H1 (cell line): ENCODE data around the gene MANSC1. TPM values are rescaled to one million over a fixed set of nuclear protein-coding genes. Genes with fewer than 3 reads are reported as not detected.

ENCODE experiments used
- CTCF ChIA-PET: fragments of 300-600 bp; sonication (Branson Sonifier 250); formaldehyde crosslinking; loops from one replicate; lab custom pipeline; 2021; ENCODE audit not compliant: partially characterized antibody; lab: Charles Lee
- POLR2A ChIA-PET: fragments of 300-600 bp; sonication (Branson Sonifier 250); formaldehyde crosslinking; loops from one replicate; lab custom pipeline; 2021; ENCODE audit warnings: inconsistent platforms; ENCODE audit not compliant: partially characterized antibody; lab: Charles Lee
- DNase-seq, 2 experiments: peaks; one replicate each; pipeline versions ENCODE4 v3.0.0 to v3.0.0-alpha.2; 2010 to 2022; ENCODE audit warnings: low spot score in 2 of 2, low read depth in 1 of 2, mixed read lengths in 1 of 2
- FAIRE-seq: peaks from 2 replicates; lab custom pipeline; 2011; peaks lifted over from hg19 to GRCh38; lab: Jason Lieb, UNC
- H2AFZ ChIP-seq: 2 replicates; pipeline ENCODE4 v1.8.1; 2012; ENCODE audit warnings: low read length, inconsistent platforms
- H2AK5ac ChIP-seq: 2 replicates; pipeline ENCODE4 v1.6.1; 2013; ENCODE audit warnings: low read depth, low read length
- H2BK120ac ChIP-seq: replicated peaks from 2 replicates; pipeline ENCODE3; 2013; ENCODE audit warnings: low read depth, low read length, inconsistent platforms
- H2BK12ac ChIP-seq: 2 replicates; pipeline ENCODE4 v1.6.1; 2013; ENCODE audit warnings: low read depth, low read length
- H2BK15ac ChIP-seq: 2 replicates; pipeline ENCODE4 v1.6.1; 2013; ENCODE audit warnings: low read length
- H2BK20ac ChIP-seq: 2 replicates; pipeline ENCODE4 v1.6.1; 2013; ENCODE audit warnings: low read length
- H2BK5ac ChIP-seq: 2 replicates; pipeline ENCODE4 v1.6.1; 2013; ENCODE audit warnings: low read depth, low read length
- H3K14ac ChIP-seq: 2 replicates; pipeline ENCODE4 v1.6.1; 2013; ENCODE audit warnings: inconsistent platforms; ENCODE audit not compliant: insufficient read length
- H3K18ac ChIP-seq: 2 replicates; pipeline ENCODE4 v1.6.1; 2013; ENCODE audit warnings: low read length; ENCODE audit errors: extremely low read depth
- H3K23ac ChIP-seq: 2 replicates; pipeline ENCODE4 v1.6.1; 2013; ENCODE audit warnings: inconsistent platforms; ENCODE audit not compliant: insufficient read length
- H3K23me2 ChIP-seq: 2 replicates; pipeline ENCODE4 v1.6.1; 2013; ENCODE audit warnings: low read depth, low read length
- H3K27ac ChIP-seq: 2 replicates; pipeline ENCODE4 v1.6.1; 2011; ENCODE audit warnings: low read depth, low read length, inconsistent platforms
- H3K27me3 ChIP-seq, 4 experiments: replicated peaks in 1 of 4; 1 replicate in 1 of 4; 2 replicates in 3 of 4; pipeline versions ENCODE4 v1.6.1 to v1.8.1; 2011 to 2013; ENCODE audit warnings: low read length in 3 of 4, mild to moderate bottlenecking in 3 of 4, inconsistent platforms in 2 of 4, mixed read lengths in 2 of 4, moderate library complexity in 1 of 4; ENCODE audit not compliant: control insufficient read depth in 3 of 4, insufficient read depth in 3 of 4; ENCODE audit errors: extremely low read depth in 1 of 4
- H3K36me3 ChIP-seq, 4 experiments: 2 replicates each; pipeline versions ENCODE4 v1.6.1 to v1.8.1; 2011 to 2013; ENCODE audit warnings: mild to moderate bottlenecking in 4 of 4, low read length in 3 of 4, moderate library complexity in 2 of 4, control low read depth in 1 of 4, inconsistent platforms in 1 of 4; ENCODE audit not compliant: insufficient read depth in 4 of 4, control insufficient read depth in 2 of 4
- H3K4ac ChIP-seq: replicated peaks from 2 replicates; pipeline ENCODE3; 2013; ENCODE audit warnings: low read length, low read depth, mixed read lengths, inconsistent platforms; ENCODE audit not compliant: insufficient read length
- H3K4me1 ChIP-seq, 4 experiments: replicated peaks in 1 of 4; 1 replicate in 1 of 4; 2 replicates in 3 of 4; pipeline versions ENCODE4 v1.6.1 to v1.8.1; 2011 to 2013; ENCODE audit warnings: low read length in 3 of 4, inconsistent platforms in 2 of 4, mixed read lengths in 1 of 4; ENCODE audit not compliant: insufficient read depth in 4 of 4, control insufficient read depth in 3 of 4
- H3K4me2 ChIP-seq, 2 experiments: 2 replicates each; pipeline versions ENCODE4 v1.6.1 to v1.8.1; 2011 to 2013; ENCODE audit warnings: low read depth in 2 of 2, low read length in 2 of 2, control low read depth in 1 of 2, inconsistent platforms in 1 of 2, mild to moderate bottlenecking in 1 of 2; ENCODE audit not compliant: insufficient read depth in 1 of 2
- H3K4me3 ChIP-seq, 4 experiments: fragments of 200-600, 300-600 bp in 1 of 4; sonication (generic), shearing (Covaris generic), sonication (Bioruptor Twin) in 1 of 4; 2 replicates each; pipeline versions ENCODE4 v1.5.1 to v1.8.1; 2011 to 2016; ENCODE audit warnings: low read length in 4 of 4, low read depth in 3 of 4, control low read depth in 2 of 4, inconsistent platforms in 2 of 4, mild to moderate bottlenecking in 2 of 4, mixed read lengths in 1 of 4, moderate library complexity in 1 of 4; ENCODE audit not compliant: insufficient read depth in 2 of 4; ENCODE audit errors: extremely low read depth in 1 of 4
- H3K56ac ChIP-seq: replicated peaks from 2 replicates; pipeline ENCODE3; 2013; ENCODE audit warnings: low read depth, mild to moderate bottlenecking, mixed read lengths, low read length, inconsistent platforms; ENCODE audit not compliant: insufficient read length
- H3K79me1 ChIP-seq: 2 replicates; pipeline ENCODE4 v1.6.1; 2013; ENCODE audit warnings: low read depth, low read length, control low read depth
- H3K79me2 ChIP-seq, 2 experiments: 2 replicates each; pipeline versions ENCODE4 v1.6.1 to v1.8.1; 2012 to 2013; ENCODE audit warnings: low read length in 2 of 2, mild to moderate bottlenecking in 2 of 2, inconsistent platforms in 1 of 2; ENCODE audit not compliant: insufficient read depth in 2 of 2, control insufficient read depth in 1 of 2
- H3K9ac ChIP-seq, 4 experiments: replicated peaks in 1 of 4; 1 replicate in 1 of 4; 2 replicates in 3 of 4; pipeline versions ENCODE4 v1.6.1 to v1.8.1; 2011 to 2013; ENCODE audit warnings: low read depth in 3 of 4, low read length in 3 of 4, control low read depth in 2 of 4, mild to moderate bottlenecking in 2 of 4, moderate library complexity in 2 of 4, inconsistent platforms in 1 of 4; ENCODE audit errors: extremely low read depth in 1 of 4
- H3K9me3 ChIP-seq, 2 experiments: 2 replicates each; pipeline versions ENCODE4 v1.6.1 to v1.8.1; 2012 to 2013; ENCODE audit warnings: mild to moderate bottlenecking in 2 of 2, moderate library complexity in 2 of 2, control low read depth in 1 of 2, inconsistent platforms in 1 of 2, low read depth in 1 of 2, low read length in 1 of 2, mixed read lengths in 1 of 2; ENCODE audit not compliant: insufficient read depth in 2 of 2
- H4K20me1 ChIP-seq, 2 experiments: replicated peaks in 1 of 2; 2 replicates each; pipeline versions ENCODE3 to v1.8.1; 2011 to 2013; ENCODE audit warnings: inconsistent platforms in 2 of 2, low read length in 2 of 2, mild to moderate bottlenecking in 1 of 2; ENCODE audit not compliant: insufficient read depth in 2 of 2, control insufficient read depth in 1 of 2
- H4K5ac ChIP-seq: 2 replicates; pipeline ENCODE4 v1.6.1; 2013; ENCODE audit warnings: low read length, low read depth, mixed read lengths, inconsistent platforms; ENCODE audit not compliant: insufficient read length
- H4K8ac ChIP-seq: 2 replicates; pipeline ENCODE4 v1.8.0; 2013; ENCODE audit warnings: mild to moderate bottlenecking, moderate library complexity, low read length, inconsistent platforms; ENCODE audit not compliant: insufficient read depth; ENCODE audit errors: extremely low read depth
- H4K91ac ChIP-seq: replicated peaks from 2 replicates; pipeline ENCODE3; 2013; ENCODE audit warnings: low read length, mixed read lengths, inconsistent platforms; ENCODE audit not compliant: insufficient read length
- JUN ChIP-seq: IDR thresholded peaks from 2 replicates; pipeline ENCODE4 v1.6.1; 2011; ENCODE audit warnings: low read depth, mild to moderate bottlenecking, improper control_type of control experiment, low read length
- MAFK ChIP-seq: IDR thresholded peaks from 2 replicates; pipeline ENCODE4 v1.6.1; 2012; ENCODE audit warnings: low read depth, mild to moderate bottlenecking, improper control_type of control experiment, low read length
- POLR2A ChIP-seq, 2 experiments: IDR thresholded peaks; 1 replicate in 1 of 2; 2 replicates in 1 of 2; pipeline ENCODE4 v1.6.1; 2011; ENCODE audit warnings: low read depth in 2 of 2, low read length in 2 of 2, mild to moderate bottlenecking in 2 of 2; ENCODE audit errors: control extremely low read depth in 1 of 2
- SAP30 ChIP-seq: fragments of 300-600 bp; sonication (generic); IDR thresholded peaks from 2 replicates; pipeline ENCODE4 v1.7.1; 2012; ENCODE audit warnings: low read length, moderate library complexity, mild to moderate bottlenecking, inconsistent platforms; ENCODE audit not compliant: insufficient read depth, insufficient replicate concordance
- SIN3A ChIP-seq, 2 experiments: IDR thresholded peaks in 1 of 2; conservative IDR thresholded peaks in 1 of 2; 2 replicates each; pipeline ENCODE4 v1.6.1; 2011 to 2012; ENCODE audit warnings: low read length in 2 of 2, improper control_type of control experiment in 1 of 2, low read depth in 1 of 2, mild to moderate bottlenecking in 1 of 2
- WGBS, 2 experiments: shearing (Covaris generic) in 1 of 2; methylation state at CpG; one replicate each; pipeline versions ENCODE4 v1.1.6 to v1.1.7; 2013 to 2015; ENCODE audit warnings: low lambda C conversion rate in 2 of 2, mixed read lengths in 2 of 2, inconsistent platforms in 1 of 2, low coverage in 1 of 2, missing lambda C conversion rate in 1 of 2; ENCODE audit not compliant: insufficient replicate concordance in 2 of 2, insufficient coverage in 1 of 2, insufficient read length in 1 of 2; ENCODE audit errors: extremely low coverage in 1 of 2, missing lambda C conversion rate in 1 of 2; 5-methylcytosine and 5-hydroxymethylcytosine counted together
- polyA plus RNA-seq, 7 experiments: library from polyadenylated mRNA; depleted of rRNA in 3 of 7; stranded (reverse) in 5 of 7; unstranded in 2 of 7; fragments of >200 nt in 5 of 7; fragments of 200-250 nt in 2 of 7; gene quantifications; 1 replicate in 5 of 7; 2 replicates in 1 of 7; 4 replicates in 1 of 7; pipeline versions ENCODE4 v1.2.1 to v1.2.3, GENCODE V29; 2011 to 2013; ENCODE audit warnings: missing spikeins in 2 of 7, mixed read lengths in 2 of 7
- total RNA-seq: library from RNA; stranded (reverse); fragmentation: NEBNext Ultra II Directional; extraction: Animal tissue kit (Norgen Biotek cat#: 25700); gene quantifications from 2 replicates; pipeline ENCODE4 v1.2.1, GENCODE V29; 2021
- TF ChIP-seq, protein P1 (sequence below): IDR thresholded peaks from 2 replicates; pipeline ENCODE4 v1.6.1; 2012; ENCODE audit warnings: low read length, inconsistent platforms

The MANSC1 gene
- total and polyA plus RNA-seq, 2 of the 8 experiments (the other 6 are each of a cell fraction or from before 2014, with no cell fraction given), result 2.0 to 8.9 TPM

DNA sequence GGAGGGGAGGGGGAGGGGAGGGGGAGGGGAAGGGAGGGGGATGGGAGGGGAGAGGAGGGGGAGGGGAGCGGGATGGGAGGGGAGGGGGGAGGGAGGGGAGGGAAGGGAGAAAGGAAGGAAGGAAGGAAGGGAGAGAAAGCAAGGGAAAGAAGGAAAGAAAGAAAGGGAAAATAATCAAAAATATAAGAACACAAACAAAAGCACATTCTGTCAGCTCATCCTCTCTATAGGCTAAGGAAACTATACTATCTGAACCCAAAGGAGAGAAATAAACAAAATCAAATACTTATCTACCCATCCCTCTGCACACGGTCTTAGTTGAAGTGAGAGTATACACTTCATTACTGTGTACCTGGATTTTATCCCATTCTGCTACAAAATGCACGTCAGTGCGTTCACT lies 26.9 kb downstream of the MANSC1 start:
- Histone ChIP-seq H2BK12ac (no peak overlapping the region; the same call in 1 of the 2 replicates), H3K56ac (no peak overlapping the region), H3K4me1 (peaks cover 2 to 6% (median 3%) of the 10 kb centered on the region in 4 experiments; a peak in 4 of 7 replicates), H2AFZ (no peak overlapping the region), H3K9ac (no peak overlapping the region), H3K9me3 (no peaks in the 10 kb centered on the region), H3K4me3 (no peak overlapping the region), H3K23ac (no peak overlapping the region), H4K5ac (no peak overlapping the region), H2BK5ac (no peak overlapping the region), H3K14ac (no peak overlapping the region), H3K27ac (no peak overlapping the region)
- 67 to 79% methylated on average over 1 to 4 of the region's 4 CpGs for WGBS, 2 experiments
- no peak for DNase-seq
- TF ChIP-seq SAP30 (no peak), SIN3A (conservative IDR thresholded peaks at IDR 0.05 in 1 of 2, IDR thresholded peaks at IDR 0.05 in 1 of 2; ENCODE audit: low read depth in 1 of 2, low read length in 2 of 2) (no peak), MAFK (no peak), JUN (no peak), POLR2A (IDR thresholded peaks at IDR 0.05; ENCODE audit: control extremely low read depth in 1 of 2, low read depth in 2 of 2, low read length in 2 of 2) (no peak)
- TF ChIP-seq, protein P1, sequence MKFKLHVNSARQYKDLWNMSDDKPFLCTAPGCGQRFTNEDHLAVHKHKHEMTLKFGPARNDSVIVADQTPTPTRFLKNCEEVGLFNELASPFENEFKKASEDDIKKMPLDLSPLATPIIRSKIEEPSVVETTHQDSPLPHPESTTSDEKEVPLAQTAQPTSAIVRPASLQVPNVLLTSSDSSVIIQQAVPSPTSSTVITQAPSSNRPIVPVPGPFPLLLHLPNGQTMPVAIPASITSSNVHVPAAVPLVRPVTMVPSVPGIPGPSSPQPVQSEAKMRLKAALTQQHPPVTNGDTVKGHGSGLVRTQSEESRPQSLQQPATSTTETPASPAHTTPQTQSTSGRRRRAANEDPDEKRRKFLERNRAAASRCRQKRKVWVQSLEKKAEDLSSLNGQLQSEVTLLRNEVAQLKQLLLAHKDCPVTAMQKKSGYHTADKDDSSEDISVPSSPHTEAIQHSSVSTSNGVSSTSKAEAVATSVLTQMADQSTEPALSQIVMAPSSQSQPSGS, result no peak
- TF ChIP-seq, all 59 proteins: peak for 0
- POLR2A ChIA-PET, result interaction anchor here (2.7 kb wide), 1 partner anchor 56 kb away, joined by 9 read pairs; the partner anchor contains the start of gene LRP6
- Histone ChIP-seq H3K36me3 (no peaks in the 10 kb centered on the region), H2BK120ac (no peak overlapping the region), H3K79me2 (no peaks in the 10 kb centered on the region), H3K18ac (no peak overlapping the region), H2AK5ac (no peak overlapping the region), H4K20me1 (no peaks in the 10 kb centered on the region), H4K8ac (no peak overlapping the region), H3K4ac (no peak overlapping the region), H3K79me1 (no peaks in the 10 kb centered on the region; the same call in 1 of the 2 replicates), H3K23me2 (no peaks in the 10 kb centered on the region), H3K27me3 (no peaks in the 10 kb centered on the region), H4K91ac (no peak overlapping the region), H3K4me2 (no peak overlapping the region), H2BK20ac (no peak overlapping the region), H2BK15ac (peak overlapping the region; percentile 63; the same call in 1 of the 2 replicates)
- no peak for FAIRE-seq
- CTCF ChIA-PET, result interaction anchor here (0.6 to 3.2 kb wide), 3 partner anchors 11 to 156 kb away, joined by 3 to 20 read pairs (median 3); partner anchors contain the start of gene BORCS5
